GM13976 (cell line): ENCODE measurements around the gene HACD2.
"Not testable (repeated sequence)": the region's sequence is repeated elsewhere in the genome, so short reads cannot be mapped to it uniquely, and the experiment has no call there.

Experiments used
- DNase-seq: peaks from one replicate; pipeline ENCODE4 v3.0.0; 2012; ENCODE audit warnings: low spot score
- CTCF ChIP-seq: IDR thresholded peaks from 2 replicates; pipeline ENCODE4 v1.5.1; 2012; ENCODE audit warnings: borderline replicate concordance, mild to moderate bottlenecking; ENCODE audit not compliant: insufficient read depth; ENCODE audit errors: extremely low read depth, missing control alignments, control extremely low read depth
- in situ Hi-C: fragments of 300-500 bp; cut with MboI; formaldehyde crosslinking; loops from one replicate; pipeline ENCODE4 v1.12.0; 2022; ENCODE audit warnings: low sequenced_read_pairs, mixed read lengths, inconsistent platforms; ENCODE audit not compliant: unreplicated experiment

HACD2 gene

GRCh38 chr3:123621186-123621849 is 36.5 kb upstream of the HACD2 start:
- in situ Hi-C loops = no loop called here
- DNase-seq = no peak

GRCh38 chr3:123620343-123620742 is 35.5 kb upstream of the HACD2 start:
- in situ Hi-C loops = no loop called here
- DNase-seq = no peak
- no peak for TF ChIP-seq CTCF

More at GRCh38 chr3:123621186-123621849, 36.5 kb upstream of the HACD2 start:
- no peak for TF ChIP-seq CTCF

- no peak for DNase-seq
Observed at GRCh38 chr3:123618768-123619484, 34.1 kb upstream of the HACD2 start.

GRCh38 chr3:123618076-123618708 is 33.3 kb upstream of the HACD2 start:
- no peak for TF ChIP-seq CTCF
- in situ Hi-C loops = no loop called here
- no peak for DNase-seq

More at GRCh38 chr3:123618768-123619484, 34.1 kb upstream of the HACD2 start:
- no peak for TF ChIP-seq CTCF
- in situ Hi-C loops = no loop called here

- TF ChIP-seq CTCF = no peak
- in situ Hi-C loops = no loop called here
- DNase-seq = no peak
Observed at GRCh38 chr3:123616593-123616992, 31.7 kb upstream of the HACD2 start.

- DNase-seq = no peak
- no peak for TF ChIP-seq CTCF
- in situ Hi-C loops = no loop called here
Observed at GRCh38 chr3:123613543-123613942, 28.7 kb upstream of the HACD2 start.

GRCh38 chr3:123611674-123612073 is 26.8 kb upstream of the HACD2 start:
- DNase-seq, in situ Hi-C loops: not testable (repeated sequence)
